GM21528 (cell line): ENCODE data around the gene UBAC1.

ENCODE experiments used
- ATAC-seq: cut with Tn5 transposase; IDR thresholded peaks from one replicate; pipeline ENCODE4 v1.9.1; 2021; ENCODE audit warnings: mild to moderate bottlenecking, moderate library complexity; ENCODE audit not compliant: unreplicated experiment, low FRiP score

The UBAC1 gene

GRCh38 chr9:135993765-135994500, 32.8 kb upstream of the UBAC1 start:
- ATAC-seq = no peak

- no peak for ATAC-seq
Measured at GRCh38 chr9:135993409-135993742, 32.2 kb upstream of the UBAC1 start.

- ATAC-seq = no peak
Measured at GRCh38 chr9:135992486-135993408, 31.6 kb upstream of the UBAC1 start.

GRCh38 chr9:135991771-135992170, 30.6 kb upstream of the UBAC1 start:
- no peak for ATAC-seq

- no peak for ATAC-seq
Measured at GRCh38 chr9:135990468-135991429, 29.6 kb upstream of the UBAC1 start.

- no peak for ATAC-seq
Measured at GRCh38 chr9:135989722-135990467, 28.7 kb upstream of the UBAC1 start.

GRCh38 chr9:135989157-135989556, 28.0 kb upstream of the UBAC1 start:
- ATAC-seq = no peak

- no peak for ATAC-seq
Measured at GRCh38 chr9:135988493-135988892, 27.3 kb upstream of the UBAC1 start.

GRCh38 chr9:135987838-135988404, 26.7 kb upstream of the UBAC1 start:
- no peak for ATAC-seq

GRCh38 chr9:135986605-135987004, 25.4 kb upstream of the UBAC1 start:
- ATAC-seq = no peak

GRCh38 chr9:135985889-135986288, 24.7 kb upstream of the UBAC1 start:
- ATAC-seq = no peak

GRCh38 chr9:135985459-135985774, 24.2 kb upstream of the UBAC1 start:
- no peak for ATAC-seq

GRCh38 chr9:135984072-135984710, 23.0 kb upstream of the UBAC1 start:
- ATAC-seq = no peak

GRCh38 chr9:135983208-135984071, 22.3 kb upstream of the UBAC1 start:
- ATAC-seq = no peak

- no peak for ATAC-seq
Measured at GRCh38 chr9:135982499-135983207, 21.5 kb upstream of the UBAC1 start.

GRCh38 chr9:135980926-135981630, 19.9 kb upstream of the UBAC1 start:
- no peak for ATAC-seq

- no peak for ATAC-seq
Measured at GRCh38 chr9:135979547-135980166, 18.5 kb upstream of the UBAC1 start.
